Measurements from ENCODE around the gene MYOT. TPM values are rescaled to one million over a fixed set of nuclear protein-coding genes. Genes with fewer than 3 reads are reported as not detected.

Gene MYOT
- total RNA-seq, 1 experiment from 2014 or later, result not detected

- no peaks in the 10 kb centered on the region for H3K4me1 ChIP-seq
Measured at GRCh38 chr5:137902408-137903133, 34.9 kb downstream of the MYOT start.

GRCh38 chr5:137914758-137915157, 47.1 kb downstream of the MYOT start:
- Histone ChIP-seq H3K4me3 (ENCODE audit: low read depth, low read length) (no peak overlapping the region), H3K27me3 (replicated peaks; ENCODE audit: control insufficient read depth, insufficient read depth, low read length) (no peaks in the 10 kb centered on the region), H3K9me3 (no peaks in the 10 kb centered on the region), H3K36me3 (ENCODE audit: control insufficient read depth, insufficient read depth, low read length) (no peaks in the 10 kb centered on the region), H3K4me1 (no peaks in the 10 kb centered on the region)
- Mint-ChIP-seq H3K9me3 (ENCODE audit: unreplicated experiment) (peaks cover 16% of the 10 kb centered on the region), H3K4me3 (ENCODE audit: unreplicated experiment) (no peak overlapping the region), H3K27ac (ENCODE audit: unreplicated experiment) (no peak overlapping the region), H3K4me1 (ENCODE audit: low read depth, unreplicated experiment) (no peaks in the 10 kb centered on the region), H3K27me3 (ENCODE audit: insufficient read depth, unreplicated experiment) (no peaks in the 10 kb centered on the region), H3K36me3 (ENCODE audit: insufficient read depth, unreplicated experiment) (no peaks in the 10 kb centered on the region)
- no peak for DNase-seq
- POLR2A ChIA-PET, result no interaction called here
- no TSS peak for BruUV-seq (replicated peaks)
- TF ChIP-seq, protein P1, sequence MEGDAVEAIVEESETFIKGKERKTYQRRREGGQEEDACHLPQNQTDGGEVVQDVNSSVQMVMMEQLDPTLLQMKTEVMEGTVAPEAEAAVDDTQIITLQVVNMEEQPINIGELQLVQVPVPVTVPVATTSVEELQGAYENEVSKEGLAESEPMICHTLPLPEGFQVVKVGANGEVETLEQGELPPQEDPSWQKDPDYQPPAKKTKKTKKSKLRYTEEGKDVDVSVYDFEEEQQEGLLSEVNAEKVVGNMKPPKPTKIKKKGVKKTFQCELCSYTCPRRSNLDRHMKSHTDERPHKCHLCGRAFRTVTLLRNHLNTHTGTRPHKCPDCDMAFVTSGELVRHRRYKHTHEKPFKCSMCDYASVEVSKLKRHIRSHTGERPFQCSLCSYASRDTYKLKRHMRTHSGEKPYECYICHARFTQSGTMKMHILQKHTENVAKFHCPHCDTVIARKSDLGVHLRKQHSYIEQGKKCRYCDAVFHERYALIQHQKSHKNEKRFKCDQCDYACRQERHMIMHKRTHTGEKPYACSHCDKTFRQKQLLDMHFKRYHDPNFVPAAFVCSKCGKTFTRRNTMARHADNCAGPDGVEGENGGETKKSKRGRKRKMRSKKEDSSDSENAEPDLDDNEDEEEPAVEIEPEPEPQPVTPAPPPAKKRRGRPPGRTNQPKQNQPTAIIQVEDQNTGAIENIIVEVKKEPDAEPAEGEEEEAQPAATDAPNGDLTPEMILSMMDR (IDR thresholded peaks at IDR 0.05; ENCODE audit: insufficient read depth in 1 of 2, low read depth in 1 of 2, low read length in 1 of 2, severe bottlenecking in 1 of 2, unreplicated experiment in 1 of 2), result no peak
- intact Hi-C loops (cut with micrococcal nuclease; ENCODE audit: unreplicated experiment), result no loop called here
- CTCF ChIA-PET, result no interaction called here

More at GRCh38 chr5:137902408-137903133, 34.9 kb downstream of the MYOT start:
- no peaks in the 10 kb centered on the region for H3K36me3 Mint-ChIP-seq (ENCODE audit: insufficient read depth, unreplicated experiment)
- Histone ChIP-seq H3K9me3 (no peaks in the 10 kb centered on the region), H3K36me3 (ENCODE audit: control insufficient read depth, insufficient read depth, low read length) (no peaks in the 10 kb centered on the region), H3K27me3 (replicated peaks; ENCODE audit: control insufficient read depth, insufficient read depth, low read length) (no peaks in the 10 kb centered on the region), H3K4me3 (ENCODE audit: low read depth, low read length) (no peak overlapping the region)
- no TSS peak for BruUV-seq (replicated peaks)
- ChIA-PET CTCF (no interaction called here), POLR2A (no interaction called here)
- intact Hi-C loops (cut with micrococcal nuclease; ENCODE audit: unreplicated experiment), result no loop called here
- H3K27me3 Mint-ChIP-seq (ENCODE audit: insufficient read depth, unreplicated experiment), result no peaks in the 10 kb centered on the region
- DNase-seq, result no peak
- H3K27ac Mint-ChIP-seq (ENCODE audit: unreplicated experiment), result no peak overlapping the region
- TF ChIP-seq, protein P1 (IDR thresholded peaks at IDR 0.05; ENCODE audit: insufficient read depth in 1 of 2, low read depth in 1 of 2, low read length in 1 of 2, severe bottlenecking in 1 of 2, unreplicated experiment in 1 of 2), result no peak
- no peaks in the 10 kb centered on the region for H3K9me3 Mint-ChIP-seq (ENCODE audit: unreplicated experiment)
- no peak overlapping the region for H3K4me3 Mint-ChIP-seq (ENCODE audit: unreplicated experiment)
- no peaks in the 10 kb centered on the region for H3K4me1 Mint-ChIP-seq (ENCODE audit: low read depth, unreplicated experiment)

GRCh38 chr5:137916923-137917322, 49.3 kb downstream of the MYOT start:
- Mint-ChIP-seq H3K27me3 (ENCODE audit: insufficient read depth, unreplicated experiment) (no peaks in the 10 kb centered on the region), H3K36me3 (ENCODE audit: insufficient read depth, unreplicated experiment) (no peaks in the 10 kb centered on the region), H3K4me1 (ENCODE audit: low read depth, unreplicated experiment) (no peaks in the 10 kb centered on the region), H3K27ac (ENCODE audit: unreplicated experiment) (no peak overlapping the region), H3K4me3 (ENCODE audit: unreplicated experiment) (no peak overlapping the region), H3K9me3 (ENCODE audit: unreplicated experiment) (peaks cover 16% of the 10 kb centered on the region)
- no peak for DNase-seq
- CTCF ChIA-PET, result no interaction called here
- Histone ChIP-seq H3K36me3 (ENCODE audit: control insufficient read depth, insufficient read depth, low read length) (no peaks in the 10 kb centered on the region), H3K4me1 (no peaks in the 10 kb centered on the region), H3K27me3 (replicated peaks; ENCODE audit: control insufficient read depth, insufficient read depth, low read length) (no peaks in the 10 kb centered on the region), H3K4me3 (ENCODE audit: low read depth, low read length) (no peak overlapping the region), H3K9me3 (no peaks in the 10 kb centered on the region)
- TF ChIP-seq, protein P1 (IDR thresholded peaks at IDR 0.05; ENCODE audit: insufficient read depth in 1 of 2, low read depth in 1 of 2, low read length in 1 of 2, severe bottlenecking in 1 of 2, unreplicated experiment in 1 of 2), result no peak
- intact Hi-C loops (cut with micrococcal nuclease; ENCODE audit: unreplicated experiment), result no loop called here
- no TSS peak for BruUV-seq (replicated peaks)
- POLR2A ChIA-PET, result no interaction called here
